Suppressor macrophage (primary cell): Measurements from ENCODE around the gene FIG4.
"Not testable (repeated sequence)": the region's sequence is repeated elsewhere in the genome, so short reads cannot be mapped to it uniquely, and the experiment has no call there.

Experiments
- DNase-seq, 4 experiments: peaks; one replicate each; pipeline ENCODE4 v3.0.0-alpha.2; 2020 to 2022

FIG4 gene

DNA sequence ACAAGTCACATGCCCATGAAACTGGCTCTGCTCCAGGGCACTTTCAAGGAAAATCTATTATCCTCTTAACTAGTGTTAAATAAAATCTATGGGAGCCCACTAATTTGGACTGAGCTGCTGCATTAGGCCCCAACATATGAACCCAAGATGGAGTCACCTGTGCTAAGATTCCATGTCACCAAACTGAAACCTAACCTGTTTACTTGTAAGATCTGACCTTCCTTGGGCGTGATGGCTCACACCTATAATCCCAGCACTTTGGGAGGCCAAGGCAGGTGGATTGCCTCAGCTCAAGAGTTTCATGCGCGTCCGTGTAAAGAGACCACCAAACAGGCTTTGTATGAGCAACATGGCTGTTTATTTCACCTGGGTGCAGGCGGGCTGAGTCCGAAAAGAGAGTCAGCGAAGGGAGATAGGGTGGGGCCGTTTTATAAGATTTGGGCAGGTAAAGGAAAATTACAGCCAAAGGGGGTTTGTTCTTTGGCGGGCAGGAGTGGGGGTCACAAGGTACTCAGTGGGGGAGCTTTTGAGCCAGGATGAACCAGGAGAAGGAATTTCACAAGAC is 164.5 kb downstream of the FIG4 start:
- DNase-seq = not testable (repeated sequence)

DNA sequence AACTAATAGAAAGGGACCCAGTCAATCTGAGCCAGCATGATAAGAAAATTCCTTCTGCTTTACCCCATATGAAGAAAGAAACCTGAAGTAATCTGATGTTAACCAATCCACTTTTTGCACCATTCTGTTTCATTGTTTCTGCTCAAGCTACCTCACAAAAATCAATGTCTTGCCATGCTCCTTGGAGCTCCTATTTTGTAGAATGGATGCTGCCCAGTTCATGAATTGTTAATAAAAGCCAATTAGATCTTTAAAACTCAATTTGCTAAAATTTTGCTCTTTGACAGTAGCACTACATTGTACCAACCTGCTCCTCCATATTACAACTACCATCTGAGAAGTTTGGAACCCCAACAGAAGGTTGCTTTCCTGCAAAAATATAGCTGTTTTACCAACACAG is 170.8 kb downstream of the FIG4 start:
- no peak for DNase-seq

DNA sequence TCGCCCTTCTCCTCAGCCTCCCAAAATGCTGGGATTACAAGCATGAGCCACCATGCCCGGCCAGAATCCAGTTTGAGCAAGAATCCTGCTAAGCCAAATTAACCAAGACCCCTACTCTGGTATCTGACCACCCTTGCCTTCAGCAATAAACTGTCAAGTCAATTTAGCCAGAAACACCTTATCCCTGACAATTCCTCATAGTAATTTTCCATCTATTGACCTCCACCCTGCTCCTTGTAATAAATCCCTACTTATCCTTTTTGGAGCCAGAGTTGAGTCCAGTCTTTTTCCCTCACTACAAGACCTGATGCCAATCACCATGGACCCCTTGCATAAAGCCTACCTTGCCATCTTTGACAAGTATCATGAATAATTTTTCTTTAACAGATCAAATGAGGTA is 173.0 kb downstream of the FIG4 start:
- DNase-seq = no peak

DNA sequence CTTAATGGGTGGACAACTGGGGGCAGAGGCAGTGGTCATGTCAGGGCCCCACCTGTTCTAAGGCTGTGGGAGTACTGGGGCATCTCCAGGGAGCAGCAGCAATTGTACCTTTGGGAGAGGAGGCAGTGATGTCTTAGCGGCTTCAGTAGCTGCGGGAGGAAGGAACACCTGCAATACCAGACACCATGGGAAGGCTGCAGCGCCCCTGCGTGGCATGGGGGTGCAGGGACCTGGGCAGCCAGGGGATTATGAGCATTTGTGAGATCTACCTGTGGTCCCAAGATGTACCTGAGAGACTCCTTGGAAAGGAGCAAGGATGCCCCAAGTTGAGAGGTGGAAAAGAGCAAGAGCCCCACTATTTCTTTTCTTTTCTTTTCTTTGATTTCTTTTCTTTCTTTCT is 174.9 kb downstream of the FIG4 start:
- no peak for DNase-seq

DNA sequence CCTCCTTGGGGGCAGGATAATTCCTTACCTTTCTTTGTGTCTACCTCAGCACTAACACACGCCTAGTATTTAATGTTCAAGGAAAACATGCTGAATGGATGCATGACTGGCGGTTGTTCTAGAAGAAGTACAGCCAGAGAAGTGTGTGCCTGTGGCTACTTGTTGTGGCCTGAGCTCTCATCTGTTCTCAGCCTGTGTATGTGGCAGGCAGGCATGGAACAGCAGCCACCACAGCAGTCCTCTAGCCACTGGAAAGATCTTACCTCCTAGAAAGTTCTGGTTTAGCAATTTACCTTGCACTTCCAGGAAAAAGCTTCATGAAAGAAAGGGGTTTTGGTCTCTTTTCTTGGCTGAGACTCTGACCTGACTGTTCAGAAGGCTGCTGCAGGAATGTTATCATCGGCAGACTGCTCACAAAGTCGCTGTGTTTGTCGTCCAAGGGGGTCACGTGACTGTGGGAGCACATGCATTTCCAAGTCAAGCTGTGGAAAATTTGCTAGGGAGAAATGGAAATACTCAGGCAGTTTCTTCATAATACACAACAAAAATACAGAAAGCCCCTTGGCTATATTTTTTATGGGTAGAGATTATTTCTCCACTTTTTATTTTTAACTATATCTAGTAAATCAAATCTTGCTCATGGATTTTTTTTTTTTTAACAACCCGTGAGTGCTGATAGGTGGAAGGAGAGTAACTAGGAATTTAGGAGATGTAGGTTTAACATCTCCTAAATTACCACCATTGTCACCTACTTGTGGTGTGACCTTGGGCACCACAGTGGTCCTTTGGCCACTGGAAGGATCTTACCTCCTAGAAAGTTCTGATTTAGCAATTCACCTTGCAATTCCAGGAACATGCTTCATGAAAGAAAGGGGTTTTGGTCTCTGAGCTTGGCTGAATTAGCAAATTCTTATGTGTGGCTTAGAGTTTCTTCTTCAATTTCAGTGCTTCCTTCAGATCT is 176.2 kb downstream of the FIG4 start:
- DNase-seq = no peak

DNA sequence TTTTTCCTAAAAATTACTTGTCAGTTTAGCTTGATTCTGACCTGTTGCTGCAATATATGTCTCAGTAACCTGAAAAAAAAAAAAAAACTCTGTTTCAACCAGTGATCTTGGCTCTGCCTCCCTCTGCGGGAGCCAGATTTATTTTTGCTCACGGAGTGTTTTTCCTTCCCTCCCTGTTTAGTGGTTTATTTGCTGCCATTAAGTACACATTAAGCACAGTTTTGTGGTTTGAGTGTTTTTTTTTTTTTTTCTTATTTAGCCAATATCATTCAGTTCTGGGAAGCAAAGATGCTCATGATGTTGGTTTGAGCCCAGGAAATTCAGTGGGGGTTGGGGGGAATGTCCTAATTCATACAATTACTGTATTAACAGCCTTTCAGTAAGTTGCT is 176.9 kb downstream of the FIG4 start:
- no peak for DNase-seq

DNA sequence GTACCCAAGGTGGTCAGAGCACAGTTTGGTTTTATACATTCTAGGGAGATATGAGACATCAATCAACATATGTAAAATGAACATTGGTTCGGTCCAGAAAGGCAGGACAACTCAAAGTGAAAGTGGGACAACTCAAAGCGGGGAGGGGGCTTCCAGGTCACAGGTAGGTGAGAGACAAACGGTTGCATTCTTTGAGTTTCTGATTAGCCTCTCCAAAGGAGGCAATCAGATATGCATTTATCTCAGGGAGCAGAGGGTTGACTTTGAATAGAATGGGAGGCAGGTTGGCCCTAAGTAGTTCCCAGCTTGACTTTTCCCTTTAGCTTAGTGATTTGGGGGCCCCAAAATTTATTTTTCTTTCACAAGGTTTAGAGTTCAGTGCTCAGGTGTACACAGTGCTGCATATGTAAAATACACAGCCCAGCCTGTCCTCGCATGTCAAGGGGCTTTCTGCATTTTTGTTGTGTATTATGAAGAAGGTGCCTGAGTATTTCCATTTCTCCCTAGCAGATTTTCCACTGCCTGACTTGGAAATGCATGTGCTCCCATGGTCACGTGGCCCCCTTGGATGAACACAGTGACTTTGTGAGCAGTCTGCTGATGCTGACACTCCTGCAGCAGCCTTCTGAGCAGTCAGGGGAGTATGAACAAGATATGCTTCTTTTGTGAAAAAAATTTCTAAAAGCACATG is 178.4 kb downstream of the FIG4 start:
- not testable (repeated sequence) for DNase-seq

DNA sequence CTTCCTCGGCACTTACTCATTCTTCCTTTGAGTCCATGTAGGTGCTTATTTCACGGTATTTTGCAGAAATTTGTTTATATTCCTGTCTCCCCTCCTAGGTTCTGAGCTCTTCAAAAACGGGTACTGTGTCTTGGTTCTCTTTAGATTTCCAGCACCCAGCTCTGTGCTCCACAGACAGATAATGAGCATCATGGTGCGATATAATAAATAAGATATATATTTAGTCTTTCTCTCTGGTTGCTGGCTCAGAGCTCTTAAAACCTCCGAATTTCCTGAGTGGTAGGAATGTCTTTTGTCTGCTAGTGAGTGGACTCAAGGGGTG is 179.0 kb downstream of the FIG4 start:
- DNase-seq = no peak

DNA sequence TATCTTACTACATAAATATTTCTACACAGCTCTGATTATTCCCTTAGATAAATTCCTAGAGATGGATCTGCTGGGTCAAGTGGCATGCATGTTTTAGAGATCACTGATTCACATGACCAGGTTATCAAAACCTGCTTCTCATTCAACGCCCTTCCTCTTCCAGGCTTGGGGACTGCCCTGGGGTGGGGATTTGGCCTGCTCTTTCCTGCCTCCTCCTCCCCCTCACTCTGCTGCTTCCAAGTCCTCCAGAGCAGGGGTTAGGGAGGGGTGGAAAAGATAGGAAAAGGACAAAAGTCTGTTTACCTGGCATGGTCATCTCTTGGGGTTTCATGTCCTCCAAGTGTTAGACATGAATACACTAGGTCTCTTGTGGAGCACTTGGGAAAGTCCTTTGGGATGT is 181.5 kb downstream of the FIG4 start:
- DNase-seq = no peak

DNA sequence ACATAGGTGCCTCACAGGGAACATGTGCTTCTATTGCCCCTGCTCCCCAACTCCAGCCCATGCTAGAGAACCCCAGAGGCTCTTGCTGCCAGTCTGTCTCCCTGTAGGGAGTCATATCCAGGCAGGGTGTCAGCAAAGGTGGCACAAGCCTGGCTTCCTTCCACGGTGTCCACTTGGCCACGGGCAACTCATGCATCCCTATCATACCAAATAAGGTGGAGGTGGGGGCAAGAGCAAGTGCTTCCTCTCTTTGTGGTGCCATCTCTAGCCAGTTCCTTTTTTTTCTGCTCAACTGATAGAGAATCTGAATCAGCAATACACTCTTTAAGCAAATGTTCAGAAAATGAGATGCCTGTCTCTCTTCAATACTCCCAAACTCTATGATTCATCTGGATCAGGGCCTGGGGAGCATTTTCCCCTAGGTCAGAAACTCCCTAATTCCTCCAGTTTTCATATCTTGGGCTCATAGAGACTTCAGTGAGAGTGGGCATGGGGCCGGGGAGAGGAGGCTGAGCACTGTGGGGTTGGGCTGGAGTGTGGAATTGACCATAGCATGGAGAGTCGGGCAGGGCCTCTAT is 182.0 kb downstream of the FIG4 start:
- peak; percentile 25 to 59 (median 48) for DNase-seq

DNA sequence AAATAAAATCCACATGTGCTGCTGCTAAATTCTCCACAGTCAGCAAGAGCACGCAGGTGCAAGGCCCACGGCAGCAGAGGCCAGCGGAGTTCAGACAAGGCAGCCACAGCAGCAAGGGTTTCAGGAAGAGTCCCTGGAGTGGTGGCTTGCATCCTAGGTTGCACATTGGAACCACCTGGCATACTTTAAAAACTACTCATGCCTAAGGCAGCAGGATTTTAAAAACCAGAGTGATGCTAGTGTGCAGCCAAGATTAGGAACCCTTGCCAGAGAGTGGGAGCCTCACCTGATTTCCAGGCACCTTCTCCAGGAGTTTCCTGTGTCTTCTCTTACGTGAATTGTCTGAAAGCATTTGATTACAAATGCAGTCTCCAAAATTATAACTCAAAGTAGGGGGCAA is 183.0 kb downstream of the FIG4 start:
- DNase-seq = no peak

DNA sequence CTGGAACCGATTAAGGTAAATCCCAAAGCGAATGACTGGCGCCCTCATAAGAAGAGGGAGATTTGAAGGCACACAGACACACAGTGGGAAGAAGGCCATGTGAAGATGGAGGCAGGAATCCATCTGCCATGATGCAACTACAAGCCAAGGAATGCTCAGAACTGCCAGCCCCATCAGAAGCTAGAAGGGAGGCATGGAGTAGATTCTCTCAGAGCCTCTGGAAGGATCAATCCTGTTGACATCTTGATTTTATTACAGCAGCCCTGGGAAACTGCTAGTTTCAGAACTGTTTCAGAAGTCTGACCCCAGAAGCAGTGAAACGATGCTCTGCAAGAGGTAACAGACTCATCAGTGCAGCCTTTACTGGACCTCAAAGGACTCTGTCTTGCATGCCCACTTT is 183.5 kb downstream of the FIG4 start:
- no peak for DNase-seq
